Thoracic aorta (tissue), 2 donors: Measurements from ENCODE around the gene KCND2. TPM values are rescaled to one million over a fixed set of nuclear protein-coding genes. Genes with fewer than 3 reads are reported as not detected.

Experiments
- ATAC-seq: fragments of 150-250 bp; one replicate; pipeline ENCODE4 v1.8.0; 2017; ENCODE audit warnings: low read depth; ENCODE audit not compliant: insufficient number of reproducible peaks, low FRiP score
- DNase-seq: peaks from one replicate; pipeline ENCODE4 v3.0.0-alpha.2; 2020; ENCODE audit warnings: low spot score
- H3K27ac ChIP-seq, 2 donors: fragments of 200-600 bp; sonication (generic); 1 replicate in 1 of 2; 2 replicates in 1 of 2; pipeline ENCODE4 v1.5.1; 2016; ENCODE audit warnings: mild to moderate bottlenecking in 2 of 2, moderate library complexity in 2 of 2
- H3K27me3 ChIP-seq: fragments of 200-600 bp; sonication (generic); replicated peaks from 2 replicates; pipeline ENCODE4 v1.6.0; 2016; ENCODE audit warnings: mild to moderate bottlenecking; ENCODE audit not compliant: insufficient read depth
- H3K36me3 ChIP-seq: fragments of 200-600 bp; sonication (generic); one replicate; pipeline ENCODE4 v1.5.1; 2016
- H3K4me1 ChIP-seq, 2 donors: fragments of 200-600 bp; sonication (generic); 1 replicate in 1 of 2; 2 replicates in 1 of 2; pipeline versions ENCODE4 v1.5.1 to v1.6.0; 2016; ENCODE audit warnings: low read depth in 2 of 2, mild to moderate bottlenecking in 1 of 2; ENCODE audit not compliant: control insufficient read depth in 1 of 2
- H3K4me3 ChIP-seq: fragments of 200-600 bp; sonication (generic); 2 replicates; pipeline ENCODE4 v1.5.1; 2016; ENCODE audit warnings: mild to moderate bottlenecking
- H3K9me3 ChIP-seq: fragments of 200-600 bp; sonication (generic); 2 replicates; pipeline ENCODE4 v1.5.1; 2016
- total RNA-seq, 2 donors: library from RNA; depleted of rRNA; stranded (reverse); fragments of >200 nt; gene quantifications; one replicate each; pipeline versions ENCODE4 v1.1.0 to v1.2.3, GENCODE V29; 2016
- TF ChIP-seq, protein P1 (sequence below): fragments of 200-600 bp; sonication (generic); IDR thresholded peaks from one replicate; pipeline ENCODE4 v1.5.1; 2019; ENCODE audit warnings: antibody characterized with exemption

Gene KCND2
- total RNA-seq, 2 donors from 2014 or later, result 0.14 to 0.99 TPM

DNA sequence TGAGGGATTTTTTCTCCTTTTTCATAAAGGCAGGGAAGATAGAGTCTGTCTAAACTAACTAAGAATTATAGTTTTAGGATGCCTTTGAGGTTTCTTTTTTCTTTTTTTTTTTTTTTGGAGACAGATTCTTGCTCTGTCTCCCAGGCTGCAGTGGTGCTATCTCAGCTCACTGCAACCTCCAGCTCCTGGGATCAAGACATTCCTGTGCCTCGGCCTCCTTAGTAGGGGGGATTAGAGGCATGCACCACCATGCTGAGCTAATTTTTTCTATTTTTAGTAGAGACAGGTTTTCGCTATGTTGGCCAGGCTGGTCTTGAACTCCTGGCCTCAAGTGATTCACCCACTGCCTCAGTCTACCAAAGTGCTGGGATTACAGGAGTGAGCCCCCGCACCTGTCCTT lies 239.7 kb downstream of the KCND2 start:
- Histone ChIP-seq H3K4me3 (no peak overlapping the region), H3K36me3 (no peaks in the 10 kb centered on the region), H3K9me3 (no peaks in the 10 kb centered on the region), H3K4me1 (no peaks in the 10 kb centered on the region), H3K27me3 (no peaks in the 10 kb centered on the region), H3K27ac (no peak overlapping the region)
- no peak for ATAC-seq
- no peak for DNase-seq
- TF ChIP-seq, protein P1, sequence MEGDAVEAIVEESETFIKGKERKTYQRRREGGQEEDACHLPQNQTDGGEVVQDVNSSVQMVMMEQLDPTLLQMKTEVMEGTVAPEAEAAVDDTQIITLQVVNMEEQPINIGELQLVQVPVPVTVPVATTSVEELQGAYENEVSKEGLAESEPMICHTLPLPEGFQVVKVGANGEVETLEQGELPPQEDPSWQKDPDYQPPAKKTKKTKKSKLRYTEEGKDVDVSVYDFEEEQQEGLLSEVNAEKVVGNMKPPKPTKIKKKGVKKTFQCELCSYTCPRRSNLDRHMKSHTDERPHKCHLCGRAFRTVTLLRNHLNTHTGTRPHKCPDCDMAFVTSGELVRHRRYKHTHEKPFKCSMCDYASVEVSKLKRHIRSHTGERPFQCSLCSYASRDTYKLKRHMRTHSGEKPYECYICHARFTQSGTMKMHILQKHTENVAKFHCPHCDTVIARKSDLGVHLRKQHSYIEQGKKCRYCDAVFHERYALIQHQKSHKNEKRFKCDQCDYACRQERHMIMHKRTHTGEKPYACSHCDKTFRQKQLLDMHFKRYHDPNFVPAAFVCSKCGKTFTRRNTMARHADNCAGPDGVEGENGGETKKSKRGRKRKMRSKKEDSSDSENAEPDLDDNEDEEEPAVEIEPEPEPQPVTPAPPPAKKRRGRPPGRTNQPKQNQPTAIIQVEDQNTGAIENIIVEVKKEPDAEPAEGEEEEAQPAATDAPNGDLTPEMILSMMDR, result no peak

DNA sequence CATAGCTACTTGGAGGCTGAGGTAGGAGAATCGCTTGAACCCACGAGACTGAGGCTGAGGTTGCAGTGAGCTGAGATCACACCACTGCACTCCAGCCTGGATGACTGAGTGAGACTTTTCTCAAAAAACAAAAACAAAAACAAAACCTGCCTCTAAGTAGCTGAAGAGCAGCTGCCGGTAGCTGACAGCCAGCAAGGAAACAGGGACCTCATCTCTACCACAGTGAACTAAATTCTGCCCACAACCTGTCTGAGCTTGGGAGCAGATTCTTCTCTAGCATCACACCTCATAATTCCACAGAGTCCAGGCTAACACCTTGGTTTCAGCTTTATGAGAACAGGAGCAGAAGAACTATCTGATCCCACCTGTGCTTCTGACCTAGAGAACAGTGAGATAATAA lies 246.2 kb downstream of the KCND2 start:
- ATAC-seq, result no peak
- Histone ChIP-seq H3K9me3 (no peaks in the 10 kb centered on the region), H3K27ac (no peak overlapping the region), H3K4me1 (no peaks in the 10 kb centered on the region), H3K4me3 (no peak overlapping the region), H3K36me3 (no peaks in the 10 kb centered on the region), H3K27me3 (no peaks in the 10 kb centered on the region)
- TF ChIP-seq, protein P1, result no peak
- DNase-seq, result no peak

DNA sequence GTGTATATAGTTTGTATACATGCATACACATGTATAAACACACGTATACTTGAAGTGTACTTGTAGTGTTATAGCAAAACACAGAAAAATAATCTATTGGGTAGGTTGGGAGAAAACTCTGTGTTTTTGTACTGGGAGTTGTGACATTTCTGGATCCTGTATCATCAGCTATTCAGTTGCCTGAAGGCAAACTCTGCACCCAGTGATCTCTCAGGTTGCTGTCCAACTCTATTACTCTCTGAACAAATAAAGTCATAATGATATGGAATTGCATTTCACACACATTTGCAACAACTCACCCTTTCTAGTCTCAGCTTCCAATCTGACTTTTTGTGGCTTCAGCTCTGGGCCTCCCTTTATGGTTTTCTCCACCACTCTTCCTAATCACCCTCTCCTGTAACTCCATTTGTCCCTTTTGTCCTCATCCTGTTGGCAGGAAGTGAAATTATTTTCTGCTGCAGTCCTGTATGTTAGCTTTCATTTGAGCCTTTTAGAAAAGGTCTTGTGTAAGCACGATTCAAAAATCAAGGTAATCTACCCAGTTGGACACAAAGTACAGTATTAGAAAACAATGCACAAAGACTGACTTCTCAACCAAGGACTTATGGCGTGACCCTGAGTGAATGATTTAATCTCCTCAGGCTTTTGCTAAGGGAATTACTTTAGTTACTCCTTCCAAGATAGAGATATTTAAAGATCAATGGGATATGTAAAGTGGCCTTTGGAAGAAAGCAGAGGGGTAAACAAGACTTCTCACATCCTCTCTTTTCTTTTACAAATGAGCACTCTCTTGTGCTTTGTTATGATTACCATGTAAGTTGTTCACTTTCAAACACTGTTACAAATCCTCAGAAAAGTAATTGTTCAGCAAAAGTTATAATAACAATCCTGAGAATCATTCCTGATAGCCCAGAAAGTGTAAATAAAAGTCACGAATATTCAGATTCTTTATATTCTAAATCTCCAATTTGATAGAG lies 249.1 kb downstream of the KCND2 start:
- Histone ChIP-seq H3K9me3 (no peaks in the 10 kb centered on the region), H3K4me1 (no peaks in the 10 kb centered on the region), H3K4me3 (no peak overlapping the region), H3K36me3 (no peaks in the 10 kb centered on the region), H3K27ac (no peak overlapping the region), H3K27me3 (no peaks in the 10 kb centered on the region)
- ATAC-seq (no peak), DNase-seq (no peak)
- TF ChIP-seq, protein P1, result no peak

DNA sequence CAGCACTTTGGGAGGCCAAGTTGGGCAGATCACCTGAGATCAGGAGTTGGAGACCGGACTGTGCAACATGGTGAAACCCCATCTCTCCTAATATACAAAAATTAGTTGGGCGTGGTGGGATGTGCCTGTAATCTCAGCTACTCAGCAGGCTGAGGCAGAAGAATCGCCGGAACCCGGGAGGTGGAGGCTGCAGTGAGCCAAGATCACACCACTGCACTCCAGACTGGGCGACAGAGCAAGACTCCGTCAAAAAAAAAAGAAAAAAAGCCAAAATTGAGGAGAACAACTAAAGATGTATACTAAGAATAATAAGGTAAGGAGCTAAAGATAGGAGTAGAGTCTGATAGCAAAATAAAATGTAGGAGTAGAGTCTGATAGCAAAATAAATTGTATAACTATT lies 251.0 kb downstream of the KCND2 start:
- TF ChIP-seq, protein P1, result no peak
- Histone ChIP-seq H3K9me3 (no peaks in the 10 kb centered on the region), H3K27me3 (no peaks in the 10 kb centered on the region), H3K36me3 (no peaks in the 10 kb centered on the region), H3K27ac (no peak overlapping the region), H3K4me1 (no peaks in the 10 kb centered on the region), H3K4me3 (no peak overlapping the region)
- no peak for ATAC-seq
- no peak for DNase-seq

DNA sequence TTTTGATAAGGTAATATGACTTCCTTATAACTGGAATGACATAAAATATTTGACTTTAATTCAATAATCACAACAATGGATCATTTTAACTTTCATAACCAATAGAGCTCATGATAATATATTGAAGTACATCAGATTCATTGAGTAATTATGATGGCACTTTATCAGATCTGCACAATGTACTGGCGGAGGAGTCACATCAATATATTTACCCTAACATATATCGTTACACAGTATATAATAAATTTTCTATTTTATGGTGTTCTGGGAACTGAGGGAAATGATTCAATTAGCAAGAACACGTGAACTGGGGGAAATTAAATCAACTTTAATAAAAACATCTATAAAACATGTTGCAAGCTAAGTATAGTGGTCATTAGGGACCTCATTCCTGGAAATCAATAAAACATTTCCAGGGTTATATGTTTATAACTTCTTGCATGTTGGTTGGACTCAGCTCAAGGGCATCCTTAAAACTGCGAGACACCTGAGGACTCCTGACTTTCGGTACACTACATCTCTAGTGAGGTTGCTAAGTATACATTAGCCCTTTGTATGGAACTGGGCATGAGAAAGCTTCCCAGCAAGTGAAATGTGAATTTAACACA lies 254.0 kb downstream of the KCND2 start:
- ATAC-seq (no peak), DNase-seq (no peak)
- no peak overlapping the region for H3K4me3 ChIP-seq
- no peak overlapping the region for H3K27ac ChIP-seq
- no peaks in the 10 kb centered on the region for H3K4me1 ChIP-seq
- H3K36me3 ChIP-seq, result no peaks in the 10 kb centered on the region
- H3K27me3 ChIP-seq, result no peaks in the 10 kb centered on the region
- TF ChIP-seq, protein P1, result no peak
- no peaks in the 10 kb centered on the region for H3K9me3 ChIP-seq
